Activated naive CD8-positive, alpha-beta T cell treated with anti-CD3 and anti-CD28 coated beads, Interleukin-2, amount 50 U/mL, for 24 hours (primary cell): ENCODE measurements around the gene GNB1L.

Experiments used
- ATAC-seq: fragments of 150-1000 bp; cut with Tn5 transposase; one replicate; pipeline ENCODE4 v1.10.0; 2021
- DNase-seq: peaks from one replicate; pipeline ENCODE4 v3.0.0; 2021
- H3K27ac Mint-ChIP-seq: one replicate; pipeline ENCODE4 v1.8.0; 2021; ENCODE audit warnings: mild to moderate bottlenecking, mixed read lengths
- H3K27me3 Mint-ChIP-seq: one replicate; pipeline ENCODE4 v1.8.0; 2021; ENCODE audit warnings: mixed read lengths
- H3K36me3 Mint-ChIP-seq: one replicate; pipeline ENCODE4 v1.8.0; 2021; ENCODE audit warnings: low read depth, mixed read lengths
- H3K4me1 Mint-ChIP-seq: one replicate; pipeline ENCODE4 v1.8.0; 2021; ENCODE audit warnings: mixed read lengths
- H3K4me3 Mint-ChIP-seq: one replicate; pipeline ENCODE4 v1.8.0; 2021; ENCODE audit warnings: mild to moderate bottlenecking, moderate library complexity, mixed read lengths
- H3K9me3 Mint-ChIP-seq: one replicate; pipeline ENCODE4 v1.8.0; 2021; ENCODE audit warnings: mixed read lengths

The GNB1L gene

GRCh38 chr22:19757985-19758895, 96.4 kb downstream of the GNB1L start:
- no peak for ATAC-seq
- peaks cover 32% of the 10 kb centered on the region for H3K4me1 Mint-ChIP-seq
- no peak for DNase-seq

DNA sequence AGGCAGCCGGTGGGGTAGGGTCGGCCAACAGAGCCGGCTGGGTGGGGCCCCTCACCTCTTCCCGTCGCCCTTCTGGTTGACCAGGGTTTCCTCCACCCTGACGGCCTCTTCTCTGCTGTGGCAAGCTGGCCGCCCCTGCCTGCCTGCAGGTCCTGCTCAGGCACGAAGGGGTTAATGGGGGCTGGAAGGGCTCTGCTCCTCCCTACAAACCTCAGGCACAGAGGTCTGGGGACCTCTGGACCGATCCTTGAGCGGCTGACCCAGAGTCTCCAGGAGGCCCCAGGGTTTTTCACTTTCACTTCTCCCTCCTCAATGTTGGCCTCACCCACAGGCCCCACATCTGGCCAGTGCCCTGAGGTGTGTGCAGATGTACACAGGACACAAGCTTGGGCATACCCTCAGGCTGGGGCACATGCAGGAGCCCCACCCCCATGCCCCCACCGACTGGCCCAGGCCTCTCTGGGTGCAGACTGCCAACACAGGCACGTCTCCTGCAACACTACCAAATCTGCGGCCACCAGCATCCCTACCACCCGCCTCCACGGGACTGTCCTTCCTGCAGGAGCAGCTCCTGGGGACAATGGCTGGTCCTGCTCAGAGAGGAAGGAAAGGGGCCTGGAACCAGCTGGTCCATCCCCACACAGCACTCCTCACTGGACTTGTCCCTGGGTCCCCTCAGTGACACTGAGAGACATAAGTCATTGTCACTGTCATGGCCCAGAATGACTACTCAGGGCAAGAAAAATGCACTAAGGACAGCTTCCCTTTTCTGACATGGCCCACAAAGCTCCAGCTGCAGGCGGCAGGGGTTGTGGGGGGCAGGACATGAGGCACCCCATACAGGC, 97.3 kb downstream of the GNB1L start:
- DNase-seq (no peak), ATAC-seq (no peak)
- Mint-ChIP-seq H3K9me3 (no peaks in the 10 kb centered on the region), H3K27ac (no peak overlapping the region), H3K36me3 (peaks cover 2% of the 10 kb centered on the region), H3K4me1 (peaks cover 32% of the 10 kb centered on the region), H3K4me3 (peak overlapping the region; percentile 23), H3K27me3 (peaks cover 68% of the 10 kb centered on the region)

More at GRCh38 chr22:19757985-19758895, 96.4 kb downstream of the GNB1L start:
- no peaks in the 10 kb centered on the region for H3K9me3 Mint-ChIP-seq
- peak overlapping the region; percentile 23 for H3K4me3 Mint-ChIP-seq
- H3K27me3 Mint-ChIP-seq = peaks cover 72% of the 10 kb centered on the region
- H3K36me3 Mint-ChIP-seq = peaks cover 2% of the 10 kb centered on the region
- H3K27ac Mint-ChIP-seq = no peak overlapping the region

GRCh38 chr22:19756288-19757128, 98.2 kb downstream of the GNB1L start:
- peak overlapping the region; percentile 21 for H3K4me3 Mint-ChIP-seq
- peaks cover 62% of the 10 kb centered on the region for H3K27me3 Mint-ChIP-seq
- H3K4me1 Mint-ChIP-seq = peaks cover 29% of the 10 kb centered on the region
- H3K9me3 Mint-ChIP-seq = no peaks in the 10 kb centered on the region
- ATAC-seq (peak; percentile 13), DNase-seq (peak; percentile 61)
- peaks cover 2% of the 10 kb centered on the region for H3K36me3 Mint-ChIP-seq
- no peak overlapping the region for H3K27ac Mint-ChIP-seq

- Mint-ChIP-seq H3K27ac (no peak overlapping the region), H3K4me3 (peak overlapping the region; percentile 29), H3K36me3 (peaks cover 2% of the 10 kb centered on the region), H3K27me3 (peaks cover 61% of the 10 kb centered on the region), H3K9me3 (no peaks in the 10 kb centered on the region), H3K4me1 (peaks cover 28% of the 10 kb centered on the region)
- DNase-seq = no peak
- no peak for ATAC-seq
Measured at GRCh38 chr22:19755722-19756287, 98.9 kb downstream of the GNB1L start.

DNA sequence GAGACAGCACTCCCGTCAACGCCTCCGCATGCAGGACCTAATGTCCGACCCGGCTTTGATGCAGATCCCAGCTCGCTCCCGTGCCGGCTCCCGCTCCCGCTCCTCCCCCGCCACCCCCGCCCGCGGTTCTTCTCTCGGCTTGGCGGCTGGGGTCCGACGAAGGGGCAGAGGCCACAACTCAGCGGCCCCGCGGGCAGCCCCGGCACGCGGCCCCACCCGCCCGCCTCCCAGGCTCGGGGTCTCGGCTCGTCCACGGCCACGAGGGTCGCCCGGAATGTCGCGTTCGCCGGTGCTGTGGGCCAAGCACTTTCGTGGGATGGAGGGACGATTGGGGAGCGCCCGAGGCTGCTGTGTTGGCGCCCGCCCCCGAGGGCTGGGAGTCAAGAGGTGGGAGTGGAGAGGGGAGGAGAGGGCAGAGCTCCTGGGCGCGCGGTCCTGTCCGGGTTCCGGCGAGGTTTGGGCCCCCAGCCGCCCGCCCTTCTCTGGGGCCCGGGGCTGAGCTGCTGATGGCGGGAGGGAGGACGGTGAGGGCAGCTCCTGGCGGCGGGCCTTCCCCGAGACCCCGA, 99.4 kb downstream of the GNB1L start:
- Mint-ChIP-seq H3K4me3 (no peak overlapping the region), H3K9me3 (no peaks in the 10 kb centered on the region), H3K4me1 (peaks cover 27% of the 10 kb centered on the region), H3K27ac (no peak overlapping the region), H3K27me3 (peaks cover 60% of the 10 kb centered on the region), H3K36me3 (peaks cover under 1% of the 10 kb centered on the region)
- no peak for ATAC-seq
- no peak for DNase-seq

- Mint-ChIP-seq H3K4me3 (no peak overlapping the region), H3K4me1 (peaks cover 22% of the 10 kb centered on the region), H3K27me3 (peaks cover 55% of the 10 kb centered on the region), H3K36me3 (no peaks in the 10 kb centered on the region), H3K9me3 (no peaks in the 10 kb centered on the region), H3K27ac (no peak overlapping the region)
- no peak for DNase-seq
- no peak for ATAC-seq
Measured at GRCh38 chr22:19754701-19755144, 100.0 kb downstream of the GNB1L start.

DNA sequence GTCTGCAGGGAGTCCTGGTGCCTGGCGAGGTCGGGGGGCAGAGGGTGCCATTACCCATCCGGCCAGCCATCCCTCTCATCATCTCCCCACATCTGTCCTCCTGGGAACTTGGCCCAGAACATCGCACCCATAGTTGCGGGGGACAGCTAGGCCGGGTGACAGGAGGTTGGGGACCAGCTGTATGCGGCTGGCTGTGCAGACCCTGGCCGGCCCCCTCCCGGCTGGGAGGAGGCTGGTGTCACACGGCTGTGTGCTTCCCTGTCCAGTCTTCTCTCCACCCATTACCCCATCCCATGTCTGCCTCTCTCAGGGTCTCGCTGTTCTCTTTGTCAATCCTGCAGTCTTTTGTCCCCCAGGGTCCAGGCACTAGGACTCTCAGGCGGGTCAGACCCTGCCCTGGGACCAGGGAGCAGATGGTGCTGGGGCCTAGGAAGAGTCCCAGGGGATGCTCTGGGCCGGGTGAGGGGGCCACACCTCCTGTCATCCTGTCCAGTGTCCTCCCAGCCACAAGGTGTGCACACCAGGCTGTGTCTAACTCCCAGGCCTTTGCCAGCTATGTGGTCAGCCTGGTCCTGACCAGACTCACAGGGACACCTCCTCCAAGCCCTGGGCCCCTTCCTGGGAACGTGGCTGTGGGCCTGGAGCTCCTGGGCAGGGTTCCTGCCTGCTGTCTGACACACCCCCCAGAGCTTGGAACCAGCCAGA, 100.5 kb downstream of the GNB1L start:
- H3K36me3 Mint-ChIP-seq = no peaks in the 10 kb centered on the region

DNA sequence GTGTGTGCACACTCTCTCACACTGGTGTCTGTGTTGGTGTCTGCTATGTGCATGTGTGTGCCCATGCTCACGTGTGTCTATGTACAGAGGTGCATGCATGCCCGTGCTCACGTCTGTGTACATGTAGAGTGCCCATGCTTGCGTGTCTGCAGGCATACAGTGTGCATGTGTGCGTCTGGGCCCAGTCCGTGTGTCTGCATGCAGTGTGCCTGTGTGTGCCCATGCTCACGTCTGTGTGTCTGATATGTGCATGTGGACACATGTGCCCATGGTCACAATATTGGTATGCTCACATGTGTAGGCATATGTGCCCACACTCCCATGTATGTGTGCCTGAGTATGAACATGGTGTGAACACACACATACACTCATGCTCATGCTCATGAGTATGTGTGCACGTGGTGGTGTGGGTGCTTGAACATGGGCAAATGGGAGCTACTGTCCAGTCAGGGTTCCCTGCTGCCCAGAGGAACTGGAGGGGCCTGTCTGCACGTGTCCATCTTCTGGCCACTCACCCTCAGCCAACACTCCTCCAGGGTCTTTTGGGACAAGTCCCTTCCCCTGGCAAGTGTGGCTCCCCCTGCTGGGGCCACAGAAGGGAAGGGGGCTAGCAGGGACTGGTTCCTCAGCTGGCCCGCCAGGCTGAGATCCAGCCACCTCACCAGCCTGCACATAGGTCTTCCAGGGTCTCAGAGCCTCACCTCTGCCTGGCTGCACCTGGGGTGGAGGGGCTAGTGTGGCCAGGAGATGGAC, 101.4 kb downstream of the GNB1L start:
- ATAC-seq (no peak), DNase-seq (no peak)
- Mint-ChIP-seq H3K36me3 (no peaks in the 10 kb centered on the region), H3K4me1 (peaks cover 16% of the 10 kb centered on the region), H3K27ac (no peak overlapping the region), H3K27me3 (peaks cover 46% of the 10 kb centered on the region), H3K9me3 (no peaks in the 10 kb centered on the region), H3K4me3 (no peak overlapping the region)

More for the DNA sequence above, 100.5 kb downstream of the GNB1L start:
- H3K9me3 Mint-ChIP-seq = no peaks in the 10 kb centered on the region
- no peak overlapping the region for H3K4me3 Mint-ChIP-seq
- no peak for DNase-seq
- H3K27me3 Mint-ChIP-seq = peaks cover 51% of the 10 kb centered on the region
- H3K27ac Mint-ChIP-seq = no peak overlapping the region
- H3K4me1 Mint-ChIP-seq = peaks cover 18% of the 10 kb centered on the region
- no peak for ATAC-seq

DNA sequence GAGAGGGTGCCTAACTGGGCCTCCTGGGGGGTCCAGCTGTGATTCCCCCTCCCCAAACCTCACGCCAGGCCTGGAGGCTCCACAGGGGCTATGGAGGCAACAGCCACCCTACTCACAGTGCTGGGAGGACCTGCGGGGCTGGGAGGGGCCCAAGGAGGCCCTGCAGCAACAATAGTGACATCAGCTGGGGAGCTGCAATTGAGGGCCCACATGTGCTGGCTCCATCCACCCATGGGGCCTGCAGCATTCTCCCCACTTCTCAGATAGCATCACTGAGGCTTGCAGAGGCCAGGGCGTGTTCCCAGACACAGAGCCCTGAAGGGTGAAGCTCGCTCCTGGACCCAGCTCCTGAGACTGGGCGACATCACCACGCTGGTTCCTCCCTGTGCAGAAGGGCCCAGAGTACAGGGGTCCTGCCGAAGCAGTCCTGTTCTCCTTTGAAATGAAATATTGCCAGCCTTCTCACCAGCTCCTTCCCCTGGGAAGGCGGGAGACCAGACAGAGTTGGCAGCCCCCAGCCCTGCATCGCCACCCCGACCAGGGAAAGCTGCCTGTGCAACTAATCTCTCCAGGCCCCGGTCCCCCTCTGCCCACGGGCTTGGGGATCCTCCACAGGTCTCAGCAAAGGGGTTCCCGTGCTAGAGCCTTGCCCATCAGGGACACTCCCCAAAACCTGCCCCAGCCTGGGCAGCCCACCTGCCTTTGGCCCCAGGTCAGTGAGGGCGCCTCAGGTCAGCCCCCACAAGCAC, 103.0 kb downstream of the GNB1L start:
- H3K4me1 Mint-ChIP-seq = peaks cover 9% of the 10 kb centered on the region
- DNase-seq = no peak
- peaks cover 34% of the 10 kb centered on the region for H3K27me3 Mint-ChIP-seq
- no peaks in the 10 kb centered on the region for H3K36me3 Mint-ChIP-seq
- no peak for ATAC-seq
- H3K4me3 Mint-ChIP-seq = no peak overlapping the region
- H3K27ac Mint-ChIP-seq = no peak overlapping the region
- H3K9me3 Mint-ChIP-seq = no peaks in the 10 kb centered on the region

DNA sequence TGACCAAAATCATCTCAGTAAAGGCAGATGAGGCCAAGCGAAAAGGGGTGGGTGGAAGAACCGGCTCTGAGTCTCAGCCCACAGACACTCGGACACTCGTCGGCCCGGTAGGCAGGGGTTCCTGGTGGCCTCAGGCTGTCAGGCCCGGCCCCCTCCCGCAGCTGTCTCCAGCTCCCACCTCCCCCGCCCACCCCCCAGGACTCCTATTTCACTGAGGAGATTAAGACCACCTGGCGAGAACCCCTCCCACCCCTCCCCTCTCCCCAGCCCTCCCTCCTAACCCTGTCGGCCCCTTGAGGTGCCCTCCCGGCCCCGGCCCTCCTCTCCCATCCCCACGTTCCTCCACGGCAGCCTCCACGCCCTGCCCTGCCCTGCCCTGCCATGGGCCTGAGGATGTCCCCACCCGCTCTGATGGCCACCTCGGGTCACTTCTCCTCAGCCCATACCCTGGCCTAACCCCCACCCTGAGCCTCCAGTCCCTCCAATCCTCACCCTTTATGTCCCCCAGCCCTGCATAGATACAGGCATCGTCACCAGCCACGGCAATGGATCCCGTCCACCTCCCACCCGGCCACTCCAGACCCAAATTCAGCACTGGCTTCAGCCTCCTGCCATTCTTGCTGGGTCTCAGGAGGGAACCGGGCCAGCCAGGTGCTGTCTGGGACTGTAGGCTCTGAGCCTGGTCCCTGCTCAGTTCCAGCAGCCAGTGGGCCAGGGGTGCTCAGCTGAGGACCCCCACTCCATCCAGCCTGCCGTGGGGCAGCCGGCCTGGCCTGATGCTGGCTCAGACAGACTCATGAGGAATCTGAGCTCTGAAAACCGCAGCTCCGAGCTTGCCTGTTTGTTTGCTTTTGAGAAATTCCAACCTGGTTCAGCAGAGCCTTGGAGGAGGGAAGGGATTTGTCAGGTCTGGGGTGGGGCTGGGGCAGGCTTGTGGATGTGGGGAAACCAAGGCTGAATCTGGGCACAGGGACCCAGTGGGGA, 103.9 kb downstream of the GNB1L start:
- no peak for ATAC-seq

DNA sequence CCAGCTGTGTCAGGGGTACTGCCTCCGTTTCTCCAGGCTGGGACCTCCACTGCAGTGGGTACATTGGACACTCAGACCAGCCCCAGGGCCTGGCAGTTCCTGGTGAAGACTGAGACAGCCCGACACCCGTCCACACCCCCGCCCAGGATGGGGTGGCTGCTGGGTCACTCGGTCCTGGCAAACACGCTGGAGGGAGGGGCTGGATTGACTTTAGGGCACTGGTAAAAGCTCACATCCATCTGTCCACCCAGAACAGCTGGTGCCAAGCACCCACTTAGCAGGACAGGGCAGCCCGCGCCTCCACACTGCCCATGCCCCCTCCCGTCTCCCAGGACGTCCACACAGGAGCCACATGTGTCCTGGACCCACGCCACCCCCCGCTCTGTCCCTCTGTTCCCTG, 104.8 kb downstream of the GNB1L start:
- no peaks in the 10 kb centered on the region for H3K4me1 Mint-ChIP-seq
- H3K4me3 Mint-ChIP-seq = no peak overlapping the region
- no peak overlapping the region for H3K27ac Mint-ChIP-seq
- ATAC-seq = no peak
- H3K27me3 Mint-ChIP-seq = peaks cover 19% of the 10 kb centered on the region
- no peaks in the 10 kb centered on the region for H3K36me3 Mint-ChIP-seq
- no peak for DNase-seq
- no peaks in the 10 kb centered on the region for H3K9me3 Mint-ChIP-seq

More for the DNA sequence above, 103.9 kb downstream of the GNB1L start:
- H3K4me1 Mint-ChIP-seq = peaks cover 2% of the 10 kb centered on the region
- peaks cover 26% of the 10 kb centered on the region for H3K27me3 Mint-ChIP-seq
- H3K27ac Mint-ChIP-seq = no peak overlapping the region
- no peaks in the 10 kb centered on the region for H3K9me3 Mint-ChIP-seq
- DNase-seq = no peak
- no peak overlapping the region for H3K4me3 Mint-ChIP-seq
- no peaks in the 10 kb centered on the region for H3K36me3 Mint-ChIP-seq
